WERI-Rb-1 (cell line): Measurements from ENCODE around the gene ZFYVE28.
A peak's percentile ranks its signal among the peaks of the same experiment; 100 is the strongest.

Experiments
- DNase-seq: peaks from one replicate; pipeline ENCODE4 v3.0.0-alpha.2; 2020
- H3K27ac ChIP-seq: fragments of 250-450 bp; sonication (Bioruptor Pico); 2 replicates; pipeline ENCODE4 v1.5.1; 2020; ENCODE audit warnings: mild to moderate bottlenecking, moderate library complexity
- H3K27me3 ChIP-seq: fragments of 250-450 bp; sonication (Bioruptor Pico); 2 replicates; pipeline ENCODE4 v1.5.1; 2021; ENCODE audit warnings: mild to moderate bottlenecking, low read depth, moderate library complexity; ENCODE audit not compliant: insufficient read depth, severe bottlenecking
- H3K36me3 ChIP-seq: fragments of 250-450 bp; sonication (Bioruptor Pico); 2 replicates; pipeline ENCODE4 v1.5.1; 2020; ENCODE audit warnings: mild to moderate bottlenecking, moderate library complexity
- H3K4me3 ChIP-seq: 2 replicates; pipeline ENCODE4 v1.5.1; 2011; ENCODE audit warnings: low read depth, mild to moderate bottlenecking, control low read depth, low read length
- H3K9me3 ChIP-seq: fragments of 250-450 bp; sonication (Bioruptor Pico); 2 replicates; pipeline ENCODE4 v1.5.1; 2021; ENCODE audit warnings: mild to moderate bottlenecking, moderate library complexity; ENCODE audit not compliant: severe bottlenecking
- TF ChIP-seq, protein P1 (sequence below): IDR thresholded peaks from 2 replicates; pipeline ENCODE4 v1.5.1; 2011; ENCODE audit warnings: low read depth, mild to moderate bottlenecking, control low read depth, inconsistent platforms, low read length

The ZFYVE28 gene

GRCh38 chr4:2400841-2401609 lies 17.4 kb downstream of the ZFYVE28 start:
- no peak for DNase-seq
- peak overlapping the region; percentile 44; the same call in 1 of the 2 replicates for H3K27ac ChIP-seq
- H3K4me3 ChIP-seq: no peak overlapping the region
- no peaks in the 10 kb centered on the region for H3K27me3 ChIP-seq
- no peaks in the 10 kb centered on the region for H3K36me3 ChIP-seq
- TF ChIP-seq, protein P1, sequence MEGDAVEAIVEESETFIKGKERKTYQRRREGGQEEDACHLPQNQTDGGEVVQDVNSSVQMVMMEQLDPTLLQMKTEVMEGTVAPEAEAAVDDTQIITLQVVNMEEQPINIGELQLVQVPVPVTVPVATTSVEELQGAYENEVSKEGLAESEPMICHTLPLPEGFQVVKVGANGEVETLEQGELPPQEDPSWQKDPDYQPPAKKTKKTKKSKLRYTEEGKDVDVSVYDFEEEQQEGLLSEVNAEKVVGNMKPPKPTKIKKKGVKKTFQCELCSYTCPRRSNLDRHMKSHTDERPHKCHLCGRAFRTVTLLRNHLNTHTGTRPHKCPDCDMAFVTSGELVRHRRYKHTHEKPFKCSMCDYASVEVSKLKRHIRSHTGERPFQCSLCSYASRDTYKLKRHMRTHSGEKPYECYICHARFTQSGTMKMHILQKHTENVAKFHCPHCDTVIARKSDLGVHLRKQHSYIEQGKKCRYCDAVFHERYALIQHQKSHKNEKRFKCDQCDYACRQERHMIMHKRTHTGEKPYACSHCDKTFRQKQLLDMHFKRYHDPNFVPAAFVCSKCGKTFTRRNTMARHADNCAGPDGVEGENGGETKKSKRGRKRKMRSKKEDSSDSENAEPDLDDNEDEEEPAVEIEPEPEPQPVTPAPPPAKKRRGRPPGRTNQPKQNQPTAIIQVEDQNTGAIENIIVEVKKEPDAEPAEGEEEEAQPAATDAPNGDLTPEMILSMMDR: no peak
- H3K9me3 ChIP-seq: no peaks in the 10 kb centered on the region

GRCh38 chr4:2399631-2400190 lies 18.7 kb downstream of the ZFYVE28 start:
- TF ChIP-seq, protein P1: no peak

DNA sequence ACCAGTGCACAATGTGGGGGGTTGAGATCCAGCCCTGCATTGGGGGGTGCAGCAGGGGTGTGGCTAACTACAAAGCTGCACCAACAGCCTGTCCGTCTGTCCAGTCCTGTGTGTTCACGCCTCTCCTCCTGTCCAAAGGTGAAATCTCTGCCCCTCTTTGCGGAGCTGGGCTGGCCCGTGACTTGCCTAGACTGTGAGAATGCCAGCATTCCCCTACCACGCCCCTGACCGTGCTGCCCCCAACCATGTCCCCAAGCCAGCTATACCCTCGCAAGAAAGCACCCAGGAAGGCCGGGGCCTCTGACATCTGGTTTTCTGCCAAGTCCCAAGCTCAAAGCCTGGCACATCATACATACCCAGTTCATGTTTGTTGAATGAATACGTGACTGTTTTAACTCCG lies 19.2 kb downstream of the ZFYVE28 start:
- TF ChIP-seq, protein P1: no peak
- no peaks in the 10 kb centered on the region for H3K36me3 ChIP-seq

More at GRCh38 chr4:2399631-2400190, 18.7 kb downstream of the ZFYVE28 start:
- Histone ChIP-seq H3K27me3 (no peaks in the 10 kb centered on the region), H3K36me3 (no peaks in the 10 kb centered on the region), H3K4me3 (no peak overlapping the region), H3K9me3 (no peaks in the 10 kb centered on the region), H3K27ac (no peak overlapping the region)
- no peak for DNase-seq

DNA sequence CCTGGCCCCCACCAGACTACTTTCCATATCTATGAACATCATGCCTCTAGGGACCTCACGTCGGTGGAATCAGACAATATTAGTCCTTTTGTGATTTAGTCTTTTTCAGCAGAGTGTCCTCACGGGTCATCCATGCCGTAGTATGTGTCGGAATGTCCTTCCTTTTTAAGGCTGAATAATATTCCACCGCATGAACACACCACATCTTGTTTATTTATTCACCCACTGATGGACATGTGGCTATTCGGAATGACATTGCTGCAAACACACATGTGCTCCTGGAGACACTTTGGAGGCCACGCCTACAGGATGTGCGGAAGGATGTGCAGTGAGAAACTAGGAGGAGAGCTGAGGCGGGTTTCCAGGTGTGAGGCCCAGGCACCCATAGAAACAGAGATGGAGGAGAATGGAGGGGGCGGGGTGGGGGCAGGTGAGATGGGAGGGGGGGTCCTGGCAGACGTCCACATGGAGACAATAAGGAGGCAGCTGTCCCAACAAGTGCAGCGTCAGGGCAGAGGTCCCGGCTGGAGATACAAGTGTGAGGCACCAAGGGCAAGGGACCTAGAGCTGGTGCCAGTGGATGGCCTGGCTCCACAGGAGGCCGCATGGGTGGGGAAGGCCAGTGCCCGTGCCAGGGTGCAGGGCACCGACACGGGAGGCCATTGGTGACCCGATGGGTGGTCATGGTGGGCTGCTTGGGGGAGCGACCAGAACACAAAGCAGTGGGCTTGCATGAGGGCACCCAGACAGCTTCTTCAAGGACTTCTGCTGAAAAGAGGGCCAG lies 20.7 kb downstream of the ZFYVE28 start:
- TF ChIP-seq, protein P1: no peak
- H3K9me3 ChIP-seq: no peaks in the 10 kb centered on the region
- no peak for DNase-seq
- H3K27ac ChIP-seq: no peak overlapping the region
- H3K36me3 ChIP-seq: no peaks in the 10 kb centered on the region
- no peak overlapping the region for H3K4me3 ChIP-seq
- no peaks in the 10 kb centered on the region for H3K27me3 ChIP-seq

More for the DNA sequence above, 19.2 kb downstream of the ZFYVE28 start:
- Histone ChIP-seq H3K27ac (no peak overlapping the region), H3K4me3 (no peak overlapping the region), H3K27me3 (no peaks in the 10 kb centered on the region), H3K9me3 (no peaks in the 10 kb centered on the region)
- DNase-seq: no peak

- H3K36me3 ChIP-seq: no peaks in the 10 kb centered on the region
- DNase-seq: no peak
- no peak overlapping the region for H3K4me3 ChIP-seq
- no peaks in the 10 kb centered on the region for H3K9me3 ChIP-seq
- TF ChIP-seq, protein P1: no peak
- no peak overlapping the region for H3K27ac ChIP-seq
- H3K27me3 ChIP-seq: no peaks in the 10 kb centered on the region
Observed at GRCh38 chr4:2396781-2397368, 21.6 kb downstream of the ZFYVE28 start.
